H1 (cell line): ENCODE data around the gene SND1. TPM values are rescaled to one million over a fixed set of nuclear protein-coding genes. Genes with fewer than 3 reads are reported as not detected.

ENCODE experiments used
- MAFK ChIP-seq: IDR thresholded peaks from 2 replicates; pipeline ENCODE4 v1.6.1; 2012; ENCODE audit warnings: low read depth, mild to moderate bottlenecking, improper control_type of control experiment, low read length
- SP4 ChIP-seq: IDR thresholded peaks from 2 replicates; pipeline ENCODE4 v1.6.1; 2012; ENCODE audit warnings: low read length, inconsistent platforms
- ZNF274 ChIP-seq: IDR thresholded peaks from 2 replicates; pipeline ENCODE4 v1.7.0; 2012; ENCODE audit warnings: low read length, borderline replicate concordance; ENCODE audit errors: extremely low read depth
- polyA plus RNA-seq, 7 experiments: library from polyadenylated mRNA; depleted of rRNA in 3 of 7; stranded (reverse) in 5 of 7; unstranded in 2 of 7; fragments of >200 nt in 5 of 7; fragments of 200-250 nt in 2 of 7; gene quantifications; 1 replicate in 5 of 7; 2 replicates in 1 of 7; 4 replicates in 1 of 7; pipeline versions ENCODE4 v1.2.1 to v1.2.3, GENCODE V29; 2011 to 2013; ENCODE audit warnings: missing spikeins in 2 of 7, mixed read lengths in 2 of 7
- total RNA-seq: library from RNA; stranded (reverse); fragmentation: NEBNext Ultra II Directional; extraction: Animal tissue kit (Norgen Biotek cat#: 25700); gene quantifications from 2 replicates; pipeline ENCODE4 v1.2.1, GENCODE V29; 2021

The SND1 gene
- total and polyA plus RNA-seq, 2 of the 8 experiments (the other 6 are each of a cell fraction or from before 2014, with no cell fraction given), result 122 to 290 TPM

DNA sequence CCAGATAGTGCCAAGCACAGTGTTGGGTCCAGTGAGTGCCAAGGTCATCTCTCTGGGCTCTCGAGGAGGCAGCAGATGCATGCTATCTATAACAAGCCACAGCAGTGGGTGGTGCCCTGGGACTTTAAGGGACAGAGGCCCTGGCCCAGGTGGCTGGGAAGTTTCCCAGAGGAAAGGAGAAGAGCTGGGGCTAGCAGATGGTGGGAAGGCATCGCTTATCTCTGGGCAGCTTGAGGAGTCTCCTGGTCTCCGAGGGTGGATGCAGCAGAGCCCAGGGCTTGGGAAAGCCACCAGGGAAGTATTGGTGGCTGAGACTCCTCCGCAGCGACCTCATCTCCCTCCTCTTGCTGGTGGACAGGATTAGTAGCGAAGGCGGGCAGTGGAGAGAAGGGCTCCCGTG lies 442.7 kb downstream of the SND1 start (continued):
- TF ChIP-seq ZNF274, result no peak
- no peak for TF ChIP-seq MAFK
- no peak for TF ChIP-seq SP4
